ENCODE results near the gene TRRAP.

DNA sequence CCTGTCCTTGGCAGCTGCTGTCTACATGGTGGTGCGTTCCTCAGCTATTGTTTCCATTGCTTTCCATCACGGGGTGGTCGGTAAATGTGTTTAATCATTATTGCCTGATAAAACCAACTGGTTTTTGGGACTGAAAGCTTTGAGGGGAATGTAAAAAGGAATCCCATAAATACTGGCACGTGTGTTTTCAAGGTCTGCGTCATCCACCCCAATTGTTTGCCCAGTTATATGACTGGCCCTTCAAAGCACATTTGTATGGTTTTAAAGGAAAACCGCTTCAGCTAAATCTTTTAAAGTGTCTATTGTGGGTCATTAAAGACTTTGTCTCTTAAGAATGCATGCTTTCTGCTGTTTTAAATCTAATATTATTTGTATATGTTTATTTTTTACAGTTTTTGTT lies 65.0 kb downstream of the TRRAP start:
- TF ChIP-seq, protein P1, sequence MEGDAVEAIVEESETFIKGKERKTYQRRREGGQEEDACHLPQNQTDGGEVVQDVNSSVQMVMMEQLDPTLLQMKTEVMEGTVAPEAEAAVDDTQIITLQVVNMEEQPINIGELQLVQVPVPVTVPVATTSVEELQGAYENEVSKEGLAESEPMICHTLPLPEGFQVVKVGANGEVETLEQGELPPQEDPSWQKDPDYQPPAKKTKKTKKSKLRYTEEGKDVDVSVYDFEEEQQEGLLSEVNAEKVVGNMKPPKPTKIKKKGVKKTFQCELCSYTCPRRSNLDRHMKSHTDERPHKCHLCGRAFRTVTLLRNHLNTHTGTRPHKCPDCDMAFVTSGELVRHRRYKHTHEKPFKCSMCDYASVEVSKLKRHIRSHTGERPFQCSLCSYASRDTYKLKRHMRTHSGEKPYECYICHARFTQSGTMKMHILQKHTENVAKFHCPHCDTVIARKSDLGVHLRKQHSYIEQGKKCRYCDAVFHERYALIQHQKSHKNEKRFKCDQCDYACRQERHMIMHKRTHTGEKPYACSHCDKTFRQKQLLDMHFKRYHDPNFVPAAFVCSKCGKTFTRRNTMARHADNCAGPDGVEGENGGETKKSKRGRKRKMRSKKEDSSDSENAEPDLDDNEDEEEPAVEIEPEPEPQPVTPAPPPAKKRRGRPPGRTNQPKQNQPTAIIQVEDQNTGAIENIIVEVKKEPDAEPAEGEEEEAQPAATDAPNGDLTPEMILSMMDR (IDR thresholded peaks at IDR 0.05): no peak
- no peak for TF ChIP-seq RFX5 (IDR thresholded peaks at IDR 0.05)
- no peak for TF ChIP-seq HDAC2 (IDR thresholded peaks at IDR 0.05)
- TF ChIP-seq, protein P2, sequence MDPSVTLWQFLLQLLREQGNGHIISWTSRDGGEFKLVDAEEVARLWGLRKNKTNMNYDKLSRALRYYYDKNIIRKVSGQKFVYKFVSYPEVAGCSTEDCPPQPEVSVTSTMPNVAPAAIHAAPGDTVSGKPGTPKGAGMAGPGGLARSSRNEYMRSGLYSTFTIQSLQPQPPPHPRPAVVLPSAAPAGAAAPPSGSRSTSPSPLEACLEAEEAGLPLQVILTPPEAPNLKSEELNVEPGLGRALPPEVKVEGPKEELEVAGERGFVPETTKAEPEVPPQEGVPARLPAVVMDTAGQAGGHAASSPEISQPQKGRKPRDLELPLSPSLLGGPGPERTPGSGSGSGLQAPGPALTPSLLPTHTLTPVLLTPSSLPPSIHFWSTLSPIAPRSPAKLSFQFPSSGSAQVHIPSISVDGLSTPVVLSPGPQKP (IDR thresholded peaks at IDR 0.05; ENCODE audit: low read depth, low read length): no peak
- no peak for TF ChIP-seq JUN (IDR thresholded peaks at IDR 0.05)
- no peak for TF ChIP-seq POLR2A (IDR thresholded peaks at IDR 0.05; ENCODE audit: low read length)
- no peak for TF ChIP-seq REST (IDR thresholded peaks at IDR 0.05)
- TF ChIP-seq, protein P3, sequence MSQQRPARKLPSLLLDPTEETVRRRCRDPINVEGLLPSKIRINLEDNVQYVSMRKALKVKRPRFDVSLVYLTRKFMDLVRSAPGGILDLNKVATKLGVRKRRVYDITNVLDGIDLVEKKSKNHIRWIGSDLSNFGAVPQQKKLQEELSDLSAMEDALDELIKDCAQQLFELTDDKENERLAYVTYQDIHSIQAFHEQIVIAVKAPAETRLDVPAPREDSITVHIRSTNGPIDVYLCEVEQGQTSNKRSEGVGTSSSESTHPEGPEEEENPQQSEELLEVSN (IDR thresholded peaks at IDR 0.05; ENCODE audit: borderline replicate concordance, low read depth): no peak
- no peak for TF ChIP-seq FOXS1 (CRISPR knock-in tag; IDR thresholded peaks at IDR 0.05)
- no peak for TF ChIP-seq CHD2 (IDR thresholded peaks at IDR 0.05; ENCODE audit: low read length, partially characterized antibody)
- TF ChIP-seq PHF8 (IDR thresholded peaks at IDR 0.05; ENCODE audit: borderline replicate concordance, low read depth): no peak
